Colonic mucosa (tissue), 4 donors: Measurements from ENCODE around the gene THAP10. TPM values are rescaled to one million over a fixed set of nuclear protein-coding genes. Genes with fewer than 3 reads are reported as not detected.

Source experiments
- DNase-seq: peaks from one replicate; pipeline ENCODE4 v3.0.0-alpha.2; 2020
- H3K27ac ChIP-seq: fragments of 200-600 bp; one replicate; pipeline ENCODE4 v1.8.0; 2021
- H3K27me3 ChIP-seq: fragments of 200-600 bp; one replicate; pipeline ENCODE4 v1.8.0; 2021
- H3K36me3 ChIP-seq: fragments of 200-600 bp; one replicate; pipeline ENCODE4 v1.8.0; 2021
- H3K4me1 ChIP-seq: fragments of 200-600 bp; one replicate; pipeline ENCODE4 v1.8.0; 2021; ENCODE audit warnings: mild to moderate bottlenecking
- H3K4me3 ChIP-seq: fragments of 200-600 bp; one replicate; pipeline ENCODE4 v1.8.0; 2021
- H3K9ac ChIP-seq, 2 donors: one replicate each; pipeline ENCODE4 v1.7.0; 2013; ENCODE audit warnings: control low read depth in 2 of 2, low read depth in 2 of 2, low read length in 2 of 2
- H3K9me3 ChIP-seq: fragments of 200-600 bp; one replicate; pipeline ENCODE4 v1.8.0; 2021
- CTCF ChIP-seq: fragments of 200-600 bp; IDR thresholded peaks from one replicate; pipeline ENCODE4 v1.8.0; 2022; ENCODE audit warnings: antibody characterized with exemption, mild to moderate bottlenecking
- intact Hi-C: fragments of 100-400 bp; cut with DNase I; formaldehyde crosslinking; loops from one replicate; pipeline ENCODE4 v1.14.1; 2022
- total RNA-seq, 2 donors: library from RNA; stranded (reverse); fragmentation: NEBNext Ultra II Directional in 1 of 2; extraction: Animal tissue kit (Norgen Biotek cat#: 25700) in 1 of 2; gene quantifications; one replicate each; pipeline ENCODE4 v1.2.1, GENCODE V29; 2021
- donor health status: healthy.
- donor health status: DM: no; HTN: no; CAD: no.
- donor health status: DM: no; HTN: no; CAD: no.

THAP10 gene
- total RNA-seq, 2 donors from 2014 or later, result 2.3 to 5.0 TPM

DNA sequence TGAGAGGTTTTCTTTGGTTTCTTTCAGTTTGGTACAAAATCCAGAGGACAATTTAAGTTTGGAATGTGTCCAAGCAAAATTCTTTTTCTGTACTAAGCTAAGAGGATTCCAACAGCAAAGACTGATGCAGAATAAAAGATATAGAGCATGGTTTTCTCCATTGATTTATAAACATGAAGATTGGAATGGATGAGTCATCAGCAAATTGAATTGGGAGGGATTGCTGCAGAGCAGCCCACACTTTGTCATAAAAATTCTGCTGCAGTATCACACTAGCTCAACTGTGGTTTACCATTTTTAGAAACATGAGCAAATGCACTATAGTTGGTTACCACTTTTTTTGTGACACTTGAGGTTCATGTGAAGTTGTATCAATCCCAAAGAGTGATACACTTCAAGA is 22.2 kb downstream of the THAP10 start:
- Histone ChIP-seq H3K36me3 (no peaks in the 10 kb centered on the region), H3K9ac (no peak overlapping the region), H3K27me3 (no peaks in the 10 kb centered on the region), H3K4me3 (no peak overlapping the region), H3K4me1 (no peaks in the 10 kb centered on the region), H3K9me3 (no peaks in the 10 kb centered on the region), H3K27ac (no peak overlapping the region)
- intact Hi-C loops, result no loop called here
- no peak for DNase-seq
- no peak for TF ChIP-seq CTCF

DNA sequence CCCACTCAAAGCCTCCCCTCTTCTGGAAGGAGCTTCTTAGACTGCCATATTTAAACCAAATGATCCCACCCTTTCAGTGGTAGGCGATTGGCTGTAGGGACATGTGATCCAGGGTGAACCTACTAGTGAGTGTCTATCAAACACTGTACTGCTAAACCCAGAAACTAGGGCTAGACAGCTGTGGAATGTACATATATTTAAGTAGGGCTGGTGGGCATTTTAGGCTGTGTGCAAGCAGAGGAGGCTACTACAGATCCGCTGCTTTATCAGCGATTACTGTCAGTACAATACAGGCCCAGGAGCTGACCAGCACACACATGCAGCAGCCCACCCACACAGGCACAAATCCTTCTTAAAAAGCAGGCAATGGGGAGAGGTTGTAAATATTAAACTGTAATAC is 22.9 kb downstream of the THAP10 start:
- Histone ChIP-seq H3K4me1 (no peaks in the 10 kb centered on the region), H3K9me3 (no peaks in the 10 kb centered on the region), H3K27me3 (no peaks in the 10 kb centered on the region), H3K9ac (no peak overlapping the region), H3K27ac (no peak overlapping the region), H3K4me3 (no peak overlapping the region), H3K36me3 (no peaks in the 10 kb centered on the region)
- intact Hi-C loops, result no loop called here
- no peak for DNase-seq
- no peak for TF ChIP-seq CTCF

DNA sequence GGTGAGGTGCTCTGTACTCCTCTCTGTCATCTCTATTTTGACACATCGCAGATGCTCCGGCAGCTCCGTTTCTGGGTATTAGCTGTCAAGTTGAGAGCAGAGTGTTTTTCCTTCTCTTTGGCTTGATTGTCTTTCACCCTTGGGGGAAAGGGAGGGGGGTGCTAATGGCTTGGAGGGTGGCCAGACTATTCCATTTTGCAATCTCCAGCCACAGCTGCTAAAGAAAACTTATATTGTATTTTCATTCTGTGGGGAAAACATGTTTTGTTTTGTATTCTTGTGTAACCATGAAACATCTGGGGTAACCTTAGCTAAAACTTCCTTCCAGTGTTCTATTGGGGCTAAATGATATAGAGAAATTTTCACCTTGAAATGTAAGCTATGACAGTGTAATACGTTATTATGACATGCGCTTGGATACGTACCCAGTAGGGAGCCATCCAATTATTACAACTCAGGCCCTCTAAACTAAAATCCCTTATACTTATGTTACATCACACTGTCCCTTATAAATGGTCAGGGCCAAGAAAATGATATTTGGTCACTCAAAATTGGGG is 24.2 kb downstream of the THAP10 start:
- no peak overlapping the region for H3K9ac ChIP-seq
- DNase-seq, result no peak
- H3K4me1 ChIP-seq, result no peaks in the 10 kb centered on the region
- intact Hi-C loops, result no loop called here
- H3K27me3 ChIP-seq, result no peaks in the 10 kb centered on the region
- H3K27ac ChIP-seq, result no peak overlapping the region
- H3K4me3 ChIP-seq, result no peak overlapping the region
- no peaks in the 10 kb centered on the region for H3K36me3 ChIP-seq
- H3K9me3 ChIP-seq, result no peaks in the 10 kb centered on the region
- no peak for TF ChIP-seq CTCF

GRCh38 chr15:70866982-70867641 is 25.1 kb downstream of the THAP10 start:
- intact Hi-C loops, result no loop called here
- no peak for TF ChIP-seq CTCF
- DNase-seq, result no peak
- no peaks in the 10 kb centered on the region for H3K9me3 ChIP-seq
- H3K4me3 ChIP-seq, result no peak overlapping the region
- no peaks in the 10 kb centered on the region for H3K36me3 ChIP-seq
- no peaks in the 10 kb centered on the region for H3K4me1 ChIP-seq
- no peak overlapping the region for H3K27ac ChIP-seq
- H3K9ac ChIP-seq, result no peak overlapping the region
- H3K27me3 ChIP-seq, result no peaks in the 10 kb centered on the region

GRCh38 chr15:70863450-70864218 is 28.6 kb downstream of the THAP10 start:
- Histone ChIP-seq H3K36me3 (no peaks in the 10 kb centered on the region), H3K4me3 (no peak overlapping the region), H3K27ac (no peak overlapping the region), H3K9ac (no peak overlapping the region), H3K4me1 (no peaks in the 10 kb centered on the region), H3K9me3 (no peaks in the 10 kb centered on the region), H3K27me3 (no peaks in the 10 kb centered on the region)
- DNase-seq, result no peak
- no peak for TF ChIP-seq CTCF
- intact Hi-C loops, result no loop called here
